IMR-90 (cell line): Measurements from ENCODE around the gene TMEM252. TPM values are rescaled to one million over a fixed set of nuclear protein-coding genes. Genes with fewer than 3 reads are reported as not detected.

Experiments used
- ATAC-seq: fragments of 200-7000 bp; cut with Tn5 transposase; 2 replicates; pipeline ENCODE4 v1.9.1; 2020; ENCODE audit warnings: low read depth, mild to moderate bottlenecking, moderate library complexity
- BruUV-seq: library from RNA; stranded (reverse); fragments of 400-500 nt; replicated peaks from 2 replicates; lab custom pipeline; 2021; lab: Mats Ljungman, UMichigan
- CTCF ChIA-PET: fragments of 300-600 bp; formaldehyde crosslinking; extraction: SDS; loops from one replicate; lab custom pipeline; 2021; ENCODE audit warnings: antibody characterized with exemption; lab: Yijun Ruan, JAX
- POLR2A ChIA-PET: fragments of 300-600 bp; sonication (Branson Sonifier 250); formaldehyde crosslinking; loops from one replicate; lab custom pipeline; 2022; ENCODE audit warnings: antibody characterized with exemption; ENCODE audit not compliant: unreplicated experiment; lab: Charles Lee
- DNase-seq: peaks from one replicate; pipeline ENCODE4 v3.0.0; 2013
- H2AFZ ChIP-seq: replicated peaks from 2 replicates; pipeline ENCODE3; 2013; ENCODE audit warnings: low read length, mild to moderate bottlenecking; ENCODE audit not compliant: poor library complexity
- H2AK5ac ChIP-seq: 2 replicates; pipeline ENCODE4 v1.6.1; 2013; ENCODE audit warnings: low read depth, low read length, inconsistent platforms
- H2AK9ac ChIP-seq: replicated peaks from 2 replicates; pipeline ENCODE3; 2013; ENCODE audit warnings: mild to moderate bottlenecking, low read depth, low read length, moderate library complexity; ENCODE audit not compliant: poor library complexity
- H2BK120ac ChIP-seq: 2 replicates; pipeline ENCODE4 v1.6.1; 2013; ENCODE audit warnings: low read depth, low read length, inconsistent platforms
- H2BK15ac ChIP-seq: 3 replicates; pipeline ENCODE4 v1.6.1; 2013; ENCODE audit warnings: low read depth, low read length, inconsistent platforms
- H2BK20ac ChIP-seq: 2 replicates; pipeline ENCODE4 v1.6.1; 2013; ENCODE audit warnings: low read depth, mild to moderate bottlenecking, inconsistent platforms, low read length, moderate library complexity
- H2BK5ac ChIP-seq: 2 replicates; pipeline ENCODE4 v1.6.1; 2013; ENCODE audit warnings: mild to moderate bottlenecking, low read depth, low read length, inconsistent platforms; ENCODE audit not compliant: poor library complexity, severe bottlenecking
- H3K14ac ChIP-seq: replicated peaks from 2 replicates; pipeline ENCODE4 v1.6.1; 2013; ENCODE audit warnings: low read depth, low read length, inconsistent platforms
- H3K18ac ChIP-seq: 2 replicates; pipeline ENCODE4 v1.6.1; 2013; ENCODE audit warnings: low read depth, low read length, control low read depth
- H3K23ac ChIP-seq: 2 replicates; pipeline ENCODE4 v1.6.1; 2013; ENCODE audit warnings: low read depth, low read length, inconsistent platforms
- H3K27ac ChIP-seq: 2 replicates; pipeline ENCODE4 v1.5.1; 2013; ENCODE audit warnings: mild to moderate bottlenecking, control low read depth, low read length; ENCODE audit not compliant: insufficient read depth
- H3K27me3 ChIP-seq: 2 replicates; pipeline ENCODE4 v1.6.1; 2013; ENCODE audit warnings: low read length; ENCODE audit not compliant: control insufficient read depth, insufficient read depth
- H3K36me3 ChIP-seq: 2 replicates; pipeline ENCODE4 v1.6.1; 2013; ENCODE audit warnings: low read length, mixed read lengths; ENCODE audit not compliant: control insufficient read depth, insufficient read depth
- H3K4ac ChIP-seq: 2 replicates; pipeline ENCODE4 v1.6.1; 2013; ENCODE audit warnings: low read depth, low read length, inconsistent platforms
- H3K4me1 ChIP-seq: 2 replicates; pipeline ENCODE4 v1.6.1; 2013; ENCODE audit warnings: low read length, mixed read lengths; ENCODE audit not compliant: control insufficient read depth, insufficient read depth
- H3K4me2 ChIP-seq: 2 replicates; pipeline ENCODE4 v1.6.1; 2013; ENCODE audit warnings: low read depth, mild to moderate bottlenecking, control low read depth, low read length, moderate library complexity
- H3K4me3 ChIP-seq: 2 replicates; pipeline ENCODE4 v1.5.1; 2013; ENCODE audit warnings: low read depth, mild to moderate bottlenecking, control low read depth, low read length, moderate library complexity; ENCODE audit not compliant: insufficient read depth
- H3K56ac ChIP-seq: 2 replicates; pipeline ENCODE4 v1.6.1; 2013; ENCODE audit warnings: low read length, inconsistent platforms; ENCODE audit not compliant: insufficient read depth; ENCODE audit errors: extremely low read depth
- H3K79me1 ChIP-seq, 2 experiments: 2 replicates each; pipeline ENCODE4 v1.6.1; 2013; ENCODE audit warnings: low read length in 2 of 2, inconsistent platforms in 1 of 2, low read depth in 1 of 2
- H3K9ac ChIP-seq: 2 replicates; pipeline ENCODE4 v1.6.1; 2013; ENCODE audit warnings: low read depth, low read length, control low read depth
- H3K9me1 ChIP-seq: 2 replicates; pipeline ENCODE4 v1.6.1; 2013; ENCODE audit warnings: low read length, inconsistent platforms; ENCODE audit not compliant: insufficient read depth
- H3K9me3 ChIP-seq: 2 replicates; pipeline ENCODE4 v1.6.1; 2013; ENCODE audit warnings: low read length; ENCODE audit not compliant: control insufficient read depth, insufficient read depth
- H4K20me1 ChIP-seq: 2 replicates; pipeline ENCODE4 v1.6.1; 2013; ENCODE audit warnings: low read length, inconsistent platforms; ENCODE audit not compliant: insufficient read depth
- H4K5ac ChIP-seq: 2 replicates; pipeline ENCODE4 v1.6.1; 2013; ENCODE audit warnings: mild to moderate bottlenecking, low read depth, low read length, control low read depth
- H4K8ac ChIP-seq, 2 experiments: 2 replicates each; pipeline ENCODE4 v1.6.1; 2013; ENCODE audit warnings: low read depth in 2 of 2, low read length in 2 of 2, control low read depth in 1 of 2, inconsistent platforms in 1 of 2
- H4K91ac ChIP-seq: 2 replicates; pipeline ENCODE4 v1.6.1; 2013; ENCODE audit warnings: low read depth, low read length, inconsistent platforms; ENCODE audit not compliant: insufficient read depth
- CHD1 ChIP-seq: IDR thresholded peaks from 2 replicates; pipeline ENCODE4 v1.6.1; 2012; ENCODE audit warnings: low read depth, low read length, improper control_type of control experiment
- FOS ChIP-seq: fragments of 150-350 bp; IDR thresholded peaks from 2 replicates; pipeline ENCODE4 v1.6.1; 2016; ENCODE audit warnings: low read depth, low read length
- MAFK ChIP-seq: IDR thresholded peaks from 2 replicates; pipeline ENCODE4 v1.6.1; 2012; ENCODE audit warnings: low read depth, low read length, improper control_type of control experiment
- MAZ ChIP-seq: IDR thresholded peaks from 2 replicates; pipeline ENCODE4 v1.6.1; 2012; ENCODE audit warnings: low read depth, mild to moderate bottlenecking, low read length, improper control_type of control experiment, moderate library complexity, borderline replicate concordance
- MXI1 ChIP-seq: IDR thresholded peaks from 2 replicates; pipeline ENCODE4 v1.6.1; 2012; ENCODE audit warnings: low read depth, mild to moderate bottlenecking, low read length, moderate library complexity, borderline replicate concordance
- NFE2L2 ChIP-seq: fragments of 150-350 bp; IDR thresholded peaks from 2 replicates; pipeline ENCODE4 v1.6.1; 2016; ENCODE audit warnings: low read depth, mild to moderate bottlenecking, low read length
- POLR2A ChIP-seq: IDR thresholded peaks from 2 replicates; pipeline ENCODE4 v1.6.1; 2012; ENCODE audit warnings: mild to moderate bottlenecking, low read depth, low read length
- RCOR1 ChIP-seq: IDR thresholded peaks from 2 replicates; pipeline ENCODE4 v1.6.1; 2012; ENCODE audit warnings: mild to moderate bottlenecking, low read length, improper control_type of control experiment; ENCODE audit not compliant: insufficient replicate concordance
- RFX5 ChIP-seq: IDR thresholded peaks from 2 replicates; pipeline ENCODE4 v1.8.0; 2012; ENCODE audit warnings: low read depth, mild to moderate bottlenecking, low read length, moderate library complexity
- SMC3 ChIP-seq: fragments of 150-350 bp; IDR thresholded peaks from 2 replicates; pipeline ENCODE4 v1.6.1; 2016; ENCODE audit warnings: low read depth, mild to moderate bottlenecking, antibody characterized with exemption, low read length, moderate library complexity
- dilution Hi-C: fragments of 300-500 bp; cut with HindIII; formaldehyde crosslinking; loops from one replicate; pipeline ENCODE4 v1.14.3; 2018; ENCODE audit warnings: low sequenced_read_pairs; ENCODE audit not compliant: unreplicated experiment
- in situ Hi-C: fragments of 300-500 bp; cut with MboI; formaldehyde crosslinking; loops from 3 replicates; pipeline ENCODE4 v1.14.3; 2019; ENCODE audit warnings: low sequenced_read_pairs, inconsistent platforms, mixed read lengths
- intact Hi-C: fragments of 100-400 bp; cut with micrococcal nuclease; formaldehyde crosslinking; loops from 2 replicates; pipeline ENCODE4 v1.10.0; 2022
- polyA plus RNA-seq, 3 experiments: library from polyadenylated mRNA; depleted of rRNA; stranded (reverse); fragments of >200 nt; gene quantifications; 2 replicates each; pipeline ENCODE4 v1.2.3, GENCODE V29; 2012; ENCODE audit warnings: low replicate concordance in 1 of 3
- total RNA-seq: library from RNA; depleted of rRNA; stranded (reverse); fragments of >200 nt; gene quantifications from 2 replicates; pipeline ENCODE4 v1.2.3, GENCODE V29; 2012
- TF ChIP-seq, protein P1 (sequence below): fragments of 150-350 bp; IDR thresholded peaks from 2 replicates; pipeline ENCODE4 v1.6.1; 2016; ENCODE audit warnings: low read depth, mild to moderate bottlenecking, low read length, moderate library complexity, borderline replicate concordance
- TF ChIP-seq, protein P2 (sequence below): conservative IDR thresholded peaks from 2 replicates; pipeline ENCODE4 v1.5.1; 2012; ENCODE audit warnings: mild to moderate bottlenecking, low read depth, low read length, improper control_type of control experiment

The TMEM252 gene
- total and polyA plus RNA-seq, 2 of the 4 experiments (the other 2 are of a cell fraction), result not detected

DNA sequence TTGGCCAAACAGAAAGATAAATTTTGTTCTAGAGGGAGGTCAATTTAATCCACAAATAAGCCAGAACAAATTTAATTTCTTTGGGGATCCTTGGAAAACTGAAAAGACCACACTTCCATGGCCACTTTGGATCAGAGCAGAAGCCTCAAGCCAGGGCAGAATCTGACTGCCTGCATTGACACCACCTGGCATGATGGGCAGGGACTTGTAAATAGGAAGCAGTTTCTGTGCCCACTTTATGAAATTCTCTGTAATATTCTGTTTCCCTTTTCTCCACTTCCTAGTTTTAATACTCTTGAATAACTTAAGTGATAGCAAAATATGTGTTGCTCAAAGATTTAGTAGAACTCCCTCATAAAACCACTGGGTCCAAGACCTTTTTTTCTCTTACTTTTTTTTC lies 6.7 kb upstream of the TMEM252 start:
- Histone ChIP-seq H3K79me1 (no peaks in the 10 kb centered on the region), H2AK9ac (no peak overlapping the region), H3K18ac (no peak overlapping the region), H3K4ac (no peak overlapping the region), H3K56ac (no peak overlapping the region), H3K9me1 (no peaks in the 10 kb centered on the region), H2AFZ (no peak overlapping the region), H3K36me3 (no peaks in the 10 kb centered on the region), H3K4me2 (no peak overlapping the region), H4K20me1 (no peaks in the 10 kb centered on the region), H3K9ac (no peak overlapping the region), H3K27me3 (peaks cover 2% of the 10 kb centered on the region; the same call in 1 of the 2 replicates), H3K23ac (no peak overlapping the region), H3K27ac (no peak overlapping the region), H2BK120ac (no peak overlapping the region), H2BK5ac (no peak overlapping the region), H3K9me3 (no peaks in the 10 kb centered on the region), H3K4me1 (no peaks in the 10 kb centered on the region), H3K14ac (no peak overlapping the region), H2BK20ac (no peak overlapping the region), H2AK5ac (no peak overlapping the region), H3K4me3 (no peak overlapping the region), H4K5ac (no peak overlapping the region), H4K8ac (no peak overlapping the region), H4K91ac (no peak overlapping the region), H2BK15ac (no peak overlapping the region)
- DNase-seq, result no peak
- intact Hi-C loops, result no loop called here
- dilution Hi-C loops, result no loop called here
- ChIA-PET POLR2A (no interaction called here), CTCF (no interaction called here)
- TF ChIP-seq CHD1 (no peak), RFX5 (no peak), POLR2A (no peak), NFE2L2 (no peak), MXI1 (no peak), SMC3 (no peak), FOS (no peak), RCOR1 (no peak), MAFK (no peak), MAZ (no peak)
- TF ChIP-seq, protein P1, sequence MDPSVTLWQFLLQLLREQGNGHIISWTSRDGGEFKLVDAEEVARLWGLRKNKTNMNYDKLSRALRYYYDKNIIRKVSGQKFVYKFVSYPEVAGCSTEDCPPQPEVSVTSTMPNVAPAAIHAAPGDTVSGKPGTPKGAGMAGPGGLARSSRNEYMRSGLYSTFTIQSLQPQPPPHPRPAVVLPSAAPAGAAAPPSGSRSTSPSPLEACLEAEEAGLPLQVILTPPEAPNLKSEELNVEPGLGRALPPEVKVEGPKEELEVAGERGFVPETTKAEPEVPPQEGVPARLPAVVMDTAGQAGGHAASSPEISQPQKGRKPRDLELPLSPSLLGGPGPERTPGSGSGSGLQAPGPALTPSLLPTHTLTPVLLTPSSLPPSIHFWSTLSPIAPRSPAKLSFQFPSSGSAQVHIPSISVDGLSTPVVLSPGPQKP, result no peak
- TF ChIP-seq, protein P2, sequence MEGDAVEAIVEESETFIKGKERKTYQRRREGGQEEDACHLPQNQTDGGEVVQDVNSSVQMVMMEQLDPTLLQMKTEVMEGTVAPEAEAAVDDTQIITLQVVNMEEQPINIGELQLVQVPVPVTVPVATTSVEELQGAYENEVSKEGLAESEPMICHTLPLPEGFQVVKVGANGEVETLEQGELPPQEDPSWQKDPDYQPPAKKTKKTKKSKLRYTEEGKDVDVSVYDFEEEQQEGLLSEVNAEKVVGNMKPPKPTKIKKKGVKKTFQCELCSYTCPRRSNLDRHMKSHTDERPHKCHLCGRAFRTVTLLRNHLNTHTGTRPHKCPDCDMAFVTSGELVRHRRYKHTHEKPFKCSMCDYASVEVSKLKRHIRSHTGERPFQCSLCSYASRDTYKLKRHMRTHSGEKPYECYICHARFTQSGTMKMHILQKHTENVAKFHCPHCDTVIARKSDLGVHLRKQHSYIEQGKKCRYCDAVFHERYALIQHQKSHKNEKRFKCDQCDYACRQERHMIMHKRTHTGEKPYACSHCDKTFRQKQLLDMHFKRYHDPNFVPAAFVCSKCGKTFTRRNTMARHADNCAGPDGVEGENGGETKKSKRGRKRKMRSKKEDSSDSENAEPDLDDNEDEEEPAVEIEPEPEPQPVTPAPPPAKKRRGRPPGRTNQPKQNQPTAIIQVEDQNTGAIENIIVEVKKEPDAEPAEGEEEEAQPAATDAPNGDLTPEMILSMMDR, result no peak
- no peak for ATAC-seq
- no TSS peak for BruUV-seq
- in situ Hi-C loops, result no loop called here
